Activated naive CD4-positive, alpha-beta T cell treated with anti-CD3 and anti-CD28 coated beads, Interleukin-2, amount 50 U/mL, for 24 hours (primary cell): Measurements from ENCODE around the gene PITPNM3.

Experiments used
- H3K27ac Mint-ChIP-seq: one replicate; pipeline ENCODE4 v1.8.0; 2021; ENCODE audit warnings: mild to moderate bottlenecking, mixed read lengths
- H3K27me3 Mint-ChIP-seq: one replicate; pipeline ENCODE4 v1.8.0; 2021; ENCODE audit warnings: mixed read lengths
- H3K36me3 Mint-ChIP-seq: one replicate; pipeline ENCODE4 v1.8.0; 2021; ENCODE audit warnings: mixed read lengths
- H3K4me1 Mint-ChIP-seq: one replicate; pipeline ENCODE4 v1.8.0; 2021; ENCODE audit warnings: mixed read lengths
- H3K4me3 Mint-ChIP-seq: one replicate; pipeline ENCODE4 v1.8.0; 2021; ENCODE audit warnings: mild to moderate bottlenecking, mixed read lengths
- H3K9me3 Mint-ChIP-seq: one replicate; pipeline ENCODE4 v1.8.0; 2021; ENCODE audit warnings: mixed read lengths

Gene PITPNM3

GRCh38 chr17:6452471-6453266 is 103.7 kb downstream of the PITPNM3 start:
- Mint-ChIP-seq H3K27ac (no peak overlapping the region), H3K27me3 (no peaks in the 10 kb centered on the region), H3K9me3 (no peaks in the 10 kb centered on the region), H3K36me3 (no peaks in the 10 kb centered on the region), H3K4me1 (peaks cover 24% of the 10 kb centered on the region), H3K4me3 (no peak overlapping the region)

- Mint-ChIP-seq H3K4me3 (no peak overlapping the region), H3K36me3 (no peaks in the 10 kb centered on the region), H3K27ac (no peak overlapping the region), H3K9me3 (no peaks in the 10 kb centered on the region), H3K4me1 (peaks cover 12% of the 10 kb centered on the region), H3K27me3 (no peaks in the 10 kb centered on the region)
These were observed 105.2 kb downstream of the PITPNM3 start for GRCh38 chr17:6450926-6451832.

- Mint-ChIP-seq H3K4me3 (no peak overlapping the region), H3K9me3 (no peaks in the 10 kb centered on the region), H3K27me3 (no peaks in the 10 kb centered on the region), H3K36me3 (no peaks in the 10 kb centered on the region), H3K27ac (no peak overlapping the region), H3K4me1 (peaks cover 13% of the 10 kb centered on the region)
These were observed 107.0 kb downstream of the PITPNM3 start for GRCh38 chr17:6449307-6449706.

DNA sequence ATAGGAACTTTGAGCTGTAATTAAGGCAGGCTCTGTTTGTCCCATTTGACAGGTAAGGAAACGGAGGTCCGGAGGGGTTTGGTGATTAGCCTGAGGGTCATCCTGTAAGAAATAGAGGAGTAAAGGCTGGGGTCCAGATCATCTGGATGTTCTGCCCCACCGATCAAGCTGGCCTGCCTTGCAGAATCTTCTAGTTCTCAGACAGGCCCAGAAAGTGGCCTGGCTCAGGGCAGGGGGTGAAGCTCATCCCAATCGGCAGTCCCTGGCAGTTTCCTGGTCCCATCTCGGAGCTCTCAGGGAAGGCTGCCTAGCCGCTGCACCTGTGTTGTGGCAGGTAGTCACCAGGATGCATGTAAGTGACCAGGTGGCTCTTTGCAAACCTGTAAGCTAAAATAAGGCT is 107.9 kb downstream of the PITPNM3 start:
- no peaks in the 10 kb centered on the region for H3K27me3 Mint-ChIP-seq
- no peak overlapping the region for H3K27ac Mint-ChIP-seq
- no peaks in the 10 kb centered on the region for H3K9me3 Mint-ChIP-seq
- H3K4me3 Mint-ChIP-seq: no peak overlapping the region
- peaks cover 15% of the 10 kb centered on the region for H3K4me1 Mint-ChIP-seq
- H3K36me3 Mint-ChIP-seq: no peaks in the 10 kb centered on the region

- H3K4me3 Mint-ChIP-seq: no peak overlapping the region
- H3K9me3 Mint-ChIP-seq: no peaks in the 10 kb centered on the region
- H3K27me3 Mint-ChIP-seq: no peaks in the 10 kb centered on the region
- peaks cover 14% of the 10 kb centered on the region for H3K4me1 Mint-ChIP-seq
- no peaks in the 10 kb centered on the region for H3K36me3 Mint-ChIP-seq
- no peak overlapping the region for H3K27ac Mint-ChIP-seq
These were observed 109.7 kb downstream of the PITPNM3 start for GRCh38 chr17:6446516-6447100.

GRCh38 chr17:6444571-6445335 is 111.6 kb downstream of the PITPNM3 start:
- Mint-ChIP-seq H3K9me3 (no peaks in the 10 kb centered on the region), H3K4me1 (peaks cover 14% of the 10 kb centered on the region), H3K27me3 (no peaks in the 10 kb centered on the region), H3K27ac (peak overlapping the region; percentile 30), H3K4me3 (peak overlapping the region; percentile 96), H3K36me3 (no peaks in the 10 kb centered on the region)

- Mint-ChIP-seq H3K9me3 (no peaks in the 10 kb centered on the region), H3K4me3 (peak within 1 kb of the TSS; percentile 96), H3K27me3 (no peaks in the 10 kb centered on the region), H3K4me1 (peaks cover 14% of the 10 kb centered on the region), H3K27ac (peak within 1 kb of the TSS; percentile 97), H3K36me3 (no peaks in the 10 kb centered on the region)
These were observed 112.4 kb downstream of the PITPNM3 start, which contains the start of gene PIMREG for GRCh38 chr17:6443692-6444570. Gene PIMREG, plus strand, starts transcription at chr17:6444455. Its CDS starts 656 bp downstream, at chr17:6445111.

DNA sequence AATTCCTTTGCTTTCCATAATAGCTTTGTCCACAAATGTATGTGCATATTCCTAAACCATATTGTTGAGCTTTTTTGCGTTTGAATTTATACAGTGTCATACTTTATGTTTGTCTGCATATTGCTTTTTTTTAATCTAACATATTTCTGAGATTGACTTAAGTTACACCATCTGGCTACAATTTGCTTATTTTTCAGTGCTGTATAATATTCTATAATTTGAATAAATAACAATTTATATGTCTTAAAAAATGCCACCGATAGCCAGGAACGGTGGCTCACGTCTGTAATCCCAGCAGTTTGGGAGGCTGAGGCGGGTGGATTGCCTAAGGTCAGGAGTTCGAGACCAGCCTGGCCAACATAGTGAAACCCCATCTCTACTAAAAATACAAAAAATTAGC is 113.6 kb downstream of the PITPNM3 start:
- Mint-ChIP-seq H3K9me3 (no peaks in the 10 kb centered on the region), H3K27ac (no peak overlapping the region), H3K27me3 (peaks cover under 1% of the 10 kb centered on the region), H3K4me3 (no peak overlapping the region), H3K36me3 (no peaks in the 10 kb centered on the region), H3K4me1 (peaks cover 14% of the 10 kb centered on the region)

DNA sequence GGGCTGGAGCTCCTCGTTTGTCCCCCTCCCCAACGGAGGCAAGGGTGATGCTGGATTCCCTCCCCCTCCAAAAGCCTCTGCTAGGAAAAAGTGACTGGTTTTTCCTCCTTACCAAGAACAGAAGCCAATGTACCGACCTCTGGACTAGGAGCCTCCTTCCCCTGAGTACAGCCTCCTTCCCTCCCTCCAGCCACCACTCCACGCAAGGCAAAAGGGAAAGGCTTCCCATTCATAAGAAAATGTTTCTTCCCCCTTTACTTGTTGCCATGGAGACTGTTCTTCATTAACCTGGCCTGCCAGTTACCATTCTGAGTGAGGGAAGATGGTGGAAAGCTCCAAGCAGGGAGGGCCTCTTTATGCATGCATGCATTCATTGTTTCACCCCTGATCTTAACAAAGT is 116.4 kb downstream of the PITPNM3 start:
- Mint-ChIP-seq H3K36me3 (no peaks in the 10 kb centered on the region), H3K27me3 (peaks cover 3% of the 10 kb centered on the region), H3K4me3 (no peak overlapping the region), H3K9me3 (no peaks in the 10 kb centered on the region), H3K4me1 (peaks cover 14% of the 10 kb centered on the region), H3K27ac (no peak overlapping the region)

DNA sequence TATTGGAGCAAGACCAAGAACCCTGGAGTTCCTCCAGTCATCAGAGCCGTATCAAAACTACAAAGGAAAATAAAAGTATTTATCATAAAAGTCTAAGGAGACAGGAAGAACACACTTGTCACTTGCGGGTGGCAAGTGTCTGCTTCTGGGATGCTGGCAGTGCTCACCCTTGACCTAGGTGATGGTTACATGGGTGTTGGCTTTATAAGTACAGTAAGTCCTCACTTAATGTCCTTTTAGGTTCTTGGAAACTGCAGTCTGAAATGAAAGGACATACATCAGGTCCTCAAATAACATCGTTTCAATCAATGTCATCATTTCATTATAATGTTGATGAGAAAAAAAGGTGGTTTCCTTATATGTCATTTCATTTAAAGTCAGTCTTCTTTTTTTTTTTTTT is 118.4 kb downstream of the PITPNM3 start:
- H3K9me3 Mint-ChIP-seq: no peaks in the 10 kb centered on the region
- peaks cover 3% of the 10 kb centered on the region for H3K27me3 Mint-ChIP-seq
- H3K4me3 Mint-ChIP-seq: no peak overlapping the region
- no peaks in the 10 kb centered on the region for H3K4me1 Mint-ChIP-seq
- H3K36me3 Mint-ChIP-seq: no peaks in the 10 kb centered on the region
- H3K27ac Mint-ChIP-seq: no peak overlapping the region

GRCh38 chr17:6437466-6437865 is 118.9 kb downstream of the PITPNM3 start:
- no peaks in the 10 kb centered on the region for H3K4me1 Mint-ChIP-seq
- no peaks in the 10 kb centered on the region for H3K36me3 Mint-ChIP-seq
- H3K27me3 Mint-ChIP-seq: peaks cover 3% of the 10 kb centered on the region
- no peak overlapping the region for H3K4me3 Mint-ChIP-seq
- H3K9me3 Mint-ChIP-seq: no peaks in the 10 kb centered on the region
- no peak overlapping the region for H3K27ac Mint-ChIP-seq

DNA sequence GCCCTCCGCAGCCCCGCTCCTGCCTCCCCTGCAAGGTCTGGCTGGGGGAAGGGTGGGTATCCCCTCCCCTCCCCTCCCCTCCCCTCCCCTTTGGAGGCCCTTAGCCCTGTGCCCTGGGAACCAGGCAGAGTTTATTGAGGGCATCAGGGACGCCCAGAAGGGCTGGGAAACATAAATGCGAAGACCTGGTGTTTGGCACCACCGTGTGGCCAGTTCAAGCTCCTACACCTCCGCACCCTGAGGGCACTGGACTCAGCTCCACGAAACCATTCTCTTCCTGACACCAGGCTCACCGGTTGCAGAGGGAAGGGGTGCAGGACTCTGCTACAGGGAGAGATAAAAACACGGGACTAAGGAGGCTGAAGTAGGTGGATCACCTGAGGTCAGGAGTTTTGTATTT is 120.4 kb downstream of the PITPNM3 start:
- H3K27me3 Mint-ChIP-seq: peaks cover 3% of the 10 kb centered on the region
- H3K27ac Mint-ChIP-seq: no peak overlapping the region
- H3K4me1 Mint-ChIP-seq: no peaks in the 10 kb centered on the region
- no peaks in the 10 kb centered on the region for H3K9me3 Mint-ChIP-seq
- no peaks in the 10 kb centered on the region for H3K36me3 Mint-ChIP-seq
- no peak overlapping the region for H3K4me3 Mint-ChIP-seq

DNA sequence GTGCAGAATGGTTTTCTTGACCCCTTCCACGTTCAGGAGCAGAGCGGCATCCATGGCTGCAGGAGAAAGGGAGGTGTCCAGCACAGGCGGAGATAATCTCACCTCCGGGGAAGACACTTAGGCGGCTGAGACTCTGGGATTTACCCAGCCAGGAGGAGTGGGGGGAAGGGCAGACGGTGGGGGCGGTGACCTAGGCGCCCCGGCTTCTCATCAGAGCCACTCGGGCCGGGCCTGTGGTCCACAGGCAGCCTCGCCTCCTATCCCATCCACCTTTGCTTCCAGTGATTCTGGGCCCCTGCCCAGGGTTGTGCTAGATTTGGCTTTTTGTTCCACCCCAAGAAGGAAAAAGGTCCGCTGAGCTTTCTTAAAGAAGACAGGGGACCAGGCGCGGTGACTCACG is 121.3 kb downstream of the PITPNM3 start, which contains the start of gene AIPL1:
Gene AIPL1, minus strand, starts transcription at position 71 of the 400 bp plus-strand sequence. Its CDS starts 17 bp downstream, at position 54.
- Mint-ChIP-seq H3K9me3 (no peaks in the 10 kb centered on the region), H3K36me3 (no peaks in the 10 kb centered on the region), H3K27ac (no peak within 1 kb of the TSS), H3K4me3 (no peak within 1 kb of the TSS), H3K27me3 (peaks cover 3% of the 10 kb centered on the region), H3K4me1 (no peaks in the 10 kb centered on the region)

- Mint-ChIP-seq H3K9me3 (no peaks in the 10 kb centered on the region), H3K27ac (no peak overlapping the region), H3K27me3 (no peaks in the 10 kb centered on the region), H3K4me1 (peaks cover 15% of the 10 kb centered on the region), H3K4me3 (no peak overlapping the region), H3K36me3 (peaks cover 3% of the 10 kb centered on the region)
These were observed 125.6 kb downstream of the PITPNM3 start for GRCh38 chr17:6430769-6431168.
